Spleen (tissue), 7 donors: ENCODE results near the gene ARPC4.

Experiments used
- POLR2A ChIP-seq, 3 donors: fragments of 450-650 bp; IDR thresholded peaks; one replicate each; pipeline ENCODE4 v1.5.1; 2017; ENCODE audit warnings: antibody characterized with exemption in 3 of 3, mild to moderate bottlenecking in 1 of 3
- POLR2AphosphoS5 ChIP-seq, 3 donors: sonication (generic); formaldehyde crosslinking; IDR thresholded peaks; one replicate each; pipeline ENCODE4 v1.5.1; 2017; ENCODE audit warnings: antibody characterized with exemption in 3 of 3
- TF ChIP-seq, protein P1 (sequence below), 11 experiments: fragments of 200-600 bp in 7 of 11; fragments of 450-650 bp in 4 of 11; sonication (generic) in 4 of 11; IDR thresholded peaks in 8 of 11; conservative IDR thresholded peaks in 3 of 11; 1 replicate in 7 of 11; 2 replicates in 4 of 11; pipeline versions ENCODE4 v1.4.0 to v1.8.0; 2016 to 2021; ENCODE audit warnings: antibody characterized with exemption in 11 of 11, inconsistent platforms in 4 of 11, mild to moderate bottlenecking in 1 of 11
- donor health status: DM: no; HTN: no; CAD: no; lungs with moderate emphysema.
- donor health status: DM: no; HTN: no; CAD: no.
- donor health status: DM: no; HTN: no; CAD: no.

DNA sequence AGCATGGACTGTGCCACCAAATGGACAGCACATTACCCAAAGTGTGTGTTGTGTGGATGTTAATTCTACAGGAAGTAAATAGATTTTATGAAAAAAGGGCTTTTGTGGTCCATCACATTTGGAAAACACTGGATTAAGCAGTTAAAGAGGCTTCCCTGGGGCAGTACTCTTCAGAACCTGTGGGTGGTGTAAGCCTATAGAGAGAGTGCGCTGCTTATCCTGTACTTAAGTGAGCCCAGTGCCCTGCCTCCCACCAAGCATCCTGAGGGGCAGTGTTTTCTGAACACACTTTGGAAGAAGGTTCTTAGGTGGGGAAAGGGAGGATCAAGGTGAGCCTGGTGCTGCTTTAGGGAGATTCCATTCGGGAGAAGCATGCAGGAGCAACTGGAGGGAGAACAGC, 28.1 kb downstream of the ARPC4 start:
- TF ChIP-seq POLR2A (IDR thresholded peaks at IDR 0.05), result no peak
- TF ChIP-seq, protein P1, sequence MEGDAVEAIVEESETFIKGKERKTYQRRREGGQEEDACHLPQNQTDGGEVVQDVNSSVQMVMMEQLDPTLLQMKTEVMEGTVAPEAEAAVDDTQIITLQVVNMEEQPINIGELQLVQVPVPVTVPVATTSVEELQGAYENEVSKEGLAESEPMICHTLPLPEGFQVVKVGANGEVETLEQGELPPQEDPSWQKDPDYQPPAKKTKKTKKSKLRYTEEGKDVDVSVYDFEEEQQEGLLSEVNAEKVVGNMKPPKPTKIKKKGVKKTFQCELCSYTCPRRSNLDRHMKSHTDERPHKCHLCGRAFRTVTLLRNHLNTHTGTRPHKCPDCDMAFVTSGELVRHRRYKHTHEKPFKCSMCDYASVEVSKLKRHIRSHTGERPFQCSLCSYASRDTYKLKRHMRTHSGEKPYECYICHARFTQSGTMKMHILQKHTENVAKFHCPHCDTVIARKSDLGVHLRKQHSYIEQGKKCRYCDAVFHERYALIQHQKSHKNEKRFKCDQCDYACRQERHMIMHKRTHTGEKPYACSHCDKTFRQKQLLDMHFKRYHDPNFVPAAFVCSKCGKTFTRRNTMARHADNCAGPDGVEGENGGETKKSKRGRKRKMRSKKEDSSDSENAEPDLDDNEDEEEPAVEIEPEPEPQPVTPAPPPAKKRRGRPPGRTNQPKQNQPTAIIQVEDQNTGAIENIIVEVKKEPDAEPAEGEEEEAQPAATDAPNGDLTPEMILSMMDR (IDR thresholded peaks at IDR 0.05 in 8 of 11, conservative IDR thresholded peaks at IDR 0.05 in 3 of 11), result no peak
- no peak for TF ChIP-seq POLR2AphosphoS5 (IDR thresholded peaks at IDR 0.05)
